Transverse colon (tissue), 4 donors: ENCODE measurements around the gene PRRC2A. TPM values are rescaled to one million over a fixed set of nuclear protein-coding genes. Genes with fewer than 3 reads are reported as not detected.
A peak's percentile ranks its signal among the peaks of the same experiment; 100 is the strongest.

Experiments
- DNase-seq: peaks from one replicate; pipeline ENCODE4 v3.0.0-alpha.2; 2019
- H3K27ac ChIP-seq, 4 donors: fragments of 200-600 bp; sonication (generic); 2 replicates each; pipeline ENCODE4 v1.5.1; 2016 to 2018; ENCODE audit warnings: inconsistent platforms in 4 of 4
- H3K27me3 ChIP-seq: fragments of 200-600 bp; sonication (generic); 2 replicates; pipeline ENCODE4 v1.5.1; 2017; ENCODE audit warnings: inconsistent platforms
- H3K36me3 ChIP-seq, 4 donors: fragments of 200-600 bp; sonication (generic); 2 replicates each; pipeline ENCODE4 v1.5.1; 2017 to 2019; ENCODE audit warnings: inconsistent platforms in 4 of 4
- H3K4me1 ChIP-seq, 4 donors: fragments of 200-600 bp; sonication (generic); 2 replicates each; pipeline ENCODE4 v1.5.1; 2017 to 2020; ENCODE audit warnings: inconsistent platforms in 4 of 4
- H3K4me3 ChIP-seq, 4 donors: fragments of 200-600 bp; sonication (generic); 1 replicate in 1 of 4; 2 replicates in 3 of 4; pipeline versions ENCODE4 v1.5.1 to v1.6.1; 2017 to 2019; ENCODE audit warnings: inconsistent platforms in 4 of 4
- H3K9me3 ChIP-seq, 2 donors: fragments of 200-600 bp; sonication (generic); 2 replicates each; pipeline ENCODE4 v1.5.1; 2017 to 2019; ENCODE audit warnings: inconsistent platforms in 2 of 2
- CTCF ChIP-seq, 5 experiments: fragments of 200-600 bp in 3 of 5; fragments of 450-650 bp in 2 of 5; sonication (generic) in 3 of 5; IDR thresholded peaks; 1 replicate in 2 of 5; 2 replicates in 3 of 5; pipeline ENCODE4 v1.5.1; 2016 to 2017; ENCODE audit warnings: antibody characterized with exemption in 5 of 5, inconsistent platforms in 3 of 5, mild to moderate bottlenecking in 2 of 5, moderate library complexity in 1 of 5
- EP300 ChIP-seq: sonication (generic); formaldehyde crosslinking; IDR thresholded peaks from one replicate; pipeline ENCODE4 v1.6.1; 2017; ENCODE audit warnings: antibody characterized with exemption, low read depth
- POLR2A ChIP-seq: fragments of 450-650 bp; IDR thresholded peaks from one replicate; pipeline ENCODE4 v1.6.1; 2016; ENCODE audit warnings: antibody characterized with exemption, mild to moderate bottlenecking, moderate library complexity
- POLR2AphosphoS5 ChIP-seq, 3 donors: sonication (generic); formaldehyde crosslinking; IDR thresholded peaks; one replicate each; pipeline ENCODE4 v1.6.1; 2016; ENCODE audit warnings: antibody characterized with exemption in 3 of 3
- WGBS, 2 donors: methylation state at CpG; one replicate each; pipeline ENCODE4 v1.1.5; 2018; ENCODE audit warnings: low coverage in 1 of 2; 5-methylcytosine and 5-hydroxymethylcytosine counted together
- in situ Hi-C, 4 donors: fragments of 200-750 bp; cut with MboI; loops; one replicate each; pipeline versions ENCODE4 v1.15.0 to v1.15.1; 2017; ENCODE audit warnings: low sequenced_read_pairs in 3 of 4, low pct_ligation_motif_present in 1 of 4, low pct_unique_long_range_greater_than_20kb in 1 of 4
- intact Hi-C: fragments of 100-400 bp; cut with DNase I; formaldehyde crosslinking; loops from one replicate; pipeline ENCODE4 v1.15.1; 2023; ENCODE audit warnings: low total_unique reads
- total RNA-seq, 4 donors: library from RNA; depleted of rRNA; stranded (reverse); fragments of >200 nt; gene quantifications; one replicate each; pipeline ENCODE4 v1.1.0, GENCODE V29; 2016

PRRC2A gene
- 100 to 1,000 TPM in 1 of 4 donors, 10 to 100 TPM in 3; 63.9 to 138 (median 85.8) TPM for total RNA-seq

GRCh38 chr6:31620586-31621319 is at the start of gene PRRC2A:
Gene PRRC2A (plus strand): TSS chr6:31620715. CDS start chr6:31622790, 2,075 bp downstream.
- Histone ChIP-seq H3K4me3 (peak within 1 kb of the TSS; percentile 64 to 99 (median 76)), H3K27ac (peak within 1 kb of the TSS; percentile 94 to 99 (median 97)), H3K9me3 (no peaks in the 10 kb centered on the region), H3K36me3 (peaks cover 0 to 23% (median 13%) of the 10 kb centered on the region in 4 donors), H3K4me1 (peaks cover 0 to 22% (median 20%) of the 10 kb centered on the region in 4 donors), H3K27me3 (no peaks in the 10 kb centered on the region)
- DNase-seq: peak; percentile 96
- TF ChIP-seq POLR2AphosphoS5 (IDR thresholded peaks at IDR 0.05): peak in 1 of 3 donors; percentile 39
- no peak for TF ChIP-seq CTCF (IDR thresholded peaks at IDR 0.05)
- intact Hi-C loops: no loop called here
- in situ Hi-C loops: no loop called here
- 0% methylated on average over 4 to 29 of the region's 67 CpGs for WGBS, 2 donors

- H3K9me3 ChIP-seq: no peaks in the 10 kb centered on the region
- H3K4me1 ChIP-seq: peaks cover 0 to 13% (median 0%) of the 10 kb centered on the region in 4 donors
- peak within 1 kb of the TSS in 1 of 4 donors; percentile 28 for H3K4me3 ChIP-seq
- TF ChIP-seq POLR2A (peak; percentile 35), EP300 (no peak)
- 73 to 86% methylated on average over 9 to 23 of the region's 27 CpGs for WGBS, 2 donors
- in situ Hi-C loops: no loop called here
- no peaks in the 10 kb centered on the region for H3K36me3 ChIP-seq
- H3K27ac ChIP-seq: peak within 1 kb of the TSS; percentile 17 to 67 (median 58)
- peak; percentile 43 for DNase-seq
- peaks cover 5% of the 10 kb centered on the region for H3K27me3 ChIP-seq
- intact Hi-C loops: no loop called here
These were observed 48.2 kb upstream of the PRRC2A start, which contains the start of gene LTA for GRCh38 chr6:31572041-31572911. Gene LTA (plus strand): TSS chr6:31572289. CDS start chr6:31572743, 454 bp downstream.

- H3K27ac ChIP-seq: peak overlapping the region in 1 of 4 donors; percentile 66
- intact Hi-C loops (no loop called here), in situ Hi-C loops (no loop called here)
- peaks cover 5% of the 10 kb centered on the region for H3K27me3 ChIP-seq
- H3K4me1 ChIP-seq: peaks cover 0 to 13% (median 0%) of the 10 kb centered on the region in 4 donors
- TF ChIP-seq POLR2A: no peak
- TF ChIP-seq CTCF (IDR thresholded peaks at IDR 0.05): no peak
- H3K4me3 ChIP-seq: no peak overlapping the region
- H3K36me3 ChIP-seq: no peaks in the 10 kb centered on the region
- WGBS, 2 donors: 82 to 85% methylated on average over 3 to 9 of the region's 9 CpGs
- DNase-seq: no peak
- no peaks in the 10 kb centered on the region for H3K9me3 ChIP-seq
These were observed 47.0 kb upstream of the PRRC2A start for GRCh38 chr6:31573239-31574105.

GRCh38 chr6:31574106-31575061 is 46.1 kb upstream of the PRRC2A start:
- no peak overlapping the region for H3K4me3 ChIP-seq
- TF ChIP-seq POLR2A: no peak
- TF ChIP-seq CTCF (IDR thresholded peaks at IDR 0.05): no peak
- TF ChIP-seq EP300: no peak
- no peak for TF ChIP-seq POLR2AphosphoS5 (IDR thresholded peaks at IDR 0.05)
- in situ Hi-C loops (no loop called here), intact Hi-C loops (no loop called here)
- H3K4me1 ChIP-seq: peaks cover 0 to 8% (median 0%) of the 10 kb centered on the region in 4 donors
- H3K27me3 ChIP-seq: no peaks in the 10 kb centered on the region
- no peaks in the 10 kb centered on the region for H3K36me3 ChIP-seq
- DNase-seq: no peak
- WGBS, 2 donors: 63 to 79% methylated on average over 5 to 14 of the region's 14 CpGs
- peak overlapping the region; percentile 48 to 74 (median 72) for H3K27ac ChIP-seq
- H3K9me3 ChIP-seq: no peaks in the 10 kb centered on the region
